ENCODE measurements around the gene ZNF358.

The ZNF358 gene

DNA sequence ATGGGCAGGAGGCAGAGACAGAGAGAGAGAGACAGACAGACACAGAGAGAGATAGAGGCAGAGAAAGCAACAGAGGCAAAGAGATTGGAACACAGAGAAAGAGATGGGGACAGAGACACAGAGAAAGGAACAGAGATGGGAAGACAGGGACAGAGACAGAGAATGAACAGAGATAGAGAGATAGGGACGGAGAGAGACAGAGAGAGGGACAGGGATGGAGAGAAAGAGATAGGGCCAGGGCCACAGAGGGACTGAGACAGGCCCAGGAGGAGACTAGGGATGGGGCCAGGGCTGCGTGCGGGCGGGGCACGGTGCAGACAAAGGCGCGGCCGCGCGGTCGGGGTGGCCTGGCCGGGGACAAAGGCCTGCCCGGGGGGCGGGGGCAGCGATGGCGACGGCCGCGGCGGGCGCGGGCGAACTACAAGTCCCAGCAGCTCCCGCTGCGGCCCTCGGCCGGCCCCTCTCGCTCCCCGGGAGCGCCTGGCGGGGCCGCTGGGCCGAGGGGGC lies at the start of gene ZNF358:
ZNF358 (plus strand) TSS at position 459 of the 507 bp plus-strand sequence. CDS start 3,140 bp downstream, outside the sequence.
- DNase-seq (ENCODE audit: low spot score) = peak; percentile 8

DNA sequence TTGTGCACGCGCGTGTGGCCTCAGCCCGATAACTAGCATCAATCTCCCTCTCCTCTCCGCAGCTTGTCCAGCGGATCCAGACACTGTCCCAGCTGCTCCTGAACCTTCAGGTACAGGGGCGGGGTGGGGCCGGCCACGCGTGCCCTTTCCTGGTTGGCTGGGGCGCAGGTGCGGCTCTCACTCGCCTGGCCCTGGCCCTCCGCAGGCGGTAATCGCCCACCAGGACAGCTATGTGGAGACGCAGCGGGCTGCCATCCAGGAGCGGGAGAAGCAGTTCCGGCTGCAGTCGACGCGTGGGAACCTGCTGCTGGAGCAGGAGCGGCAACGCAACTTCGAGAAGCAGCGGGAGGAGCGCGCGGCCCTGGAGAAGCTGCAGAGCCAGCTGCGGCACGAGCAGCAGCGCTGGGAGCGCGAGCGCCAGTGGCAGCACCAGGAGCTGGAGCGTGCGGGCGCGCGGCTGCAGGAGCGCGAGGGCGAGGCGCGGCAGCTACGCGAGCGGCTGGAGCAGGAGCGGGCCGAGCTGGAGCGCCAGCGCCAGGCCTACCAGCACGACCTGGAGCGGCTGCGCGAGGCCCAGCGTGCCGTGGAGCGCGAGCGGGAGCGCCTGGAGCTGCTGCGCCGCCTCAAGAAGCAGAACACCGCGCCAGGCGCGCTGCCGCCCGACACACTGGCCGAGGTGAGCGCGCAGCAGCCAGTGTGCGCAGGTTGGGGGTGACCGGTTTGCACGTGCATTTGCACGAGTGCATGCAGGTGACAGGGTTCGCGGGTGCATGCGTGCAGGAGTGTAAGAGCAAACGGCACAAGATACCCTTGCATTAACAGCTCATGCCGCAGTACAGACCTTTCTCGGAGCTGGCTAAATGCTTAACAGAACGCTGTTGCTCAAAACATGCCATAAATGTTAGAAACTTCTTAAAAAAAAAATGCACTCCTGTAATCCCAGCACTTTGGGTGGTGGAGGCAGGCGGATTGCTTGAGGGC lies 48.6 kb upstream of the ZNF358 start:
- no peak for DNase-seq (ENCODE audit: low spot score)

DNA sequence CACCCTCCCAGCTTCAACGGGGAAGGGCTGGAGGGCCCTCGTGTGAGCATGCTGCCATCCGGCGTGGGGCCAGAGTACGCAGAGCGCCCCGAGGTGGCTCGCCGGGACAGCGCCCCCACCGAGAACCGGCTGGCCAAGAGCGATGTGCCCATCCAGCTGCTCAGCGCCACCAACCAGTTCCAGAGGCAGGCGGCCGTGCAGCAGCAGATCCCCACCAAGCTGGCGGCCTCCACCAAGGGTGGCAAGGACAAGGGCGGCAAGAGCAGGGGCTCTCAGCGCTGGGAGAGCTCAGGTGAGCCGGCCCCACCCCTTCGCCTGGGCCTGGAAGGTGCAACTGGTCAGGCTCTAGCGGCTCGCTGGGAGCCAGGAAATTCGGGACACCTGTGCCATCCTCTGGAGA lies 47.1 kb upstream of the ZNF358 start:
- no peak for DNase-seq (ENCODE audit: low spot score)

DNA sequence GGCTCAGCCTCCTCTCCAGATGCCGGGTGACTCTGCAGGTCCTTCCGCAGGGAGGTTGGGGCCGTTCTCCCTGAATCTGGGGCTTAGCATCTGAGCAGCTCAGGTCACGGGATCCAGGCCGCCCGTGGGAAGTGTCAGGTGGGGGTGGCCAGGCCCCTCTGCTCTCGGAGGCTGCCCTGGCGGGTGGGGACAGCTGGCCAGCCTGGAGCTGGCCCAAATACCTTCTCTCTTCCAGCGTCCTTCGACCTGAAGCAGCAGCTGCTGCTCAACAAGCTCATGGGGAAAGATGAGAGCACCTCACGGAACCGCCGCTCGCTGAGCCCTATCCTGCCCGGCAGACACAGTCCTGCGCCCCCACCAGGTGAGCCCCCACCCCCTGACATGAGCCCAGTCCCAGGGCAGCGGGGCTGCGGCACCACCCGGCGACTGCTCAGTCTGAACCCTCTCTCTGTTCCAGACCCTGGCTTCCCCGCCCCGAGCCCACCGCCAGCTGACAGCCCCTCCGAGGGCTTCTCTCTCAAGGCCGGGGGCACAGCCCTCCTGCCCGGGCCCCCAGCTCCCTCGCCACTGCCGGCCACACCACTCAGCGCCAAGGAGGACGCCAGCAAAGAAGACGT lies 46.1 kb upstream of the ZNF358 start:
- no peak for DNase-seq (ENCODE audit: low spot score)

DNA sequence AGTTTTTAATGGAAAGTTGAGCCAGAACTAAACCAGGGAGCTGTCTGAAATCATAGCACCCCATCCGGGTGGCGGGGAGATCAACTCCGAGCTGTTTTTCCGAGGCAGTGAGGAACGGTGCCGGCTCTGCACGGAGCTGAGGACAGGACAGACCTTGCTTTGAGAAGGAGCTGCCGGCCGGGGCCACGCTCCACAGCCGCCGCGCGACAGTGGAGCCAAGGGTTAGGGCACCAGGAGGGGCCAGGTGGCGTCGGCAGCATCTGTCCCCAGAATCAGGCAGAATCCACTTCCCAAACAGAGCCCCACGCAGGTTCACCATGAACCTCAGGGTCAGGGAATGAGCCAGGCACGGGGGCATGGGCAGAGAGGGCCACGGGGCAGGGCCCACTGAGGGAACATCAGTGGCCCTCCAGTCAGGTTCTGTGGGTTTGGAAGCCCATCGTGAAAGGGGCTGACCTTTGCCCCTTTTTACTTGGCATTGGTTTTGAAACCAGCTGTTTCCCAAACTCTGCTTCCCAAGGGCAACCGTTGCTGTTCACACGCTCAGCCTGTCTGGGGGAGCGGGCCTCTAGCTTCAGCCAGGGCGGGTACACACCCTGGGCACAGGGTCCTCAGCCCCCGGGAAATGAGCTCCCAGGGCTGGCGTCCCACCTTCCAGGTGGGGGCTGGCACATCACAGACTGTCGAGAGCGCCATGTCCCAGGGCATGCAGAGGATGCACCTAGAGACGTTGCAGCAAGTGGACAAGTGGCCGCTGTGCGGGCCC lies 45.2 kb upstream of the ZNF358 start:
- no peak for DNase-seq (ENCODE audit: low spot score)

DNA sequence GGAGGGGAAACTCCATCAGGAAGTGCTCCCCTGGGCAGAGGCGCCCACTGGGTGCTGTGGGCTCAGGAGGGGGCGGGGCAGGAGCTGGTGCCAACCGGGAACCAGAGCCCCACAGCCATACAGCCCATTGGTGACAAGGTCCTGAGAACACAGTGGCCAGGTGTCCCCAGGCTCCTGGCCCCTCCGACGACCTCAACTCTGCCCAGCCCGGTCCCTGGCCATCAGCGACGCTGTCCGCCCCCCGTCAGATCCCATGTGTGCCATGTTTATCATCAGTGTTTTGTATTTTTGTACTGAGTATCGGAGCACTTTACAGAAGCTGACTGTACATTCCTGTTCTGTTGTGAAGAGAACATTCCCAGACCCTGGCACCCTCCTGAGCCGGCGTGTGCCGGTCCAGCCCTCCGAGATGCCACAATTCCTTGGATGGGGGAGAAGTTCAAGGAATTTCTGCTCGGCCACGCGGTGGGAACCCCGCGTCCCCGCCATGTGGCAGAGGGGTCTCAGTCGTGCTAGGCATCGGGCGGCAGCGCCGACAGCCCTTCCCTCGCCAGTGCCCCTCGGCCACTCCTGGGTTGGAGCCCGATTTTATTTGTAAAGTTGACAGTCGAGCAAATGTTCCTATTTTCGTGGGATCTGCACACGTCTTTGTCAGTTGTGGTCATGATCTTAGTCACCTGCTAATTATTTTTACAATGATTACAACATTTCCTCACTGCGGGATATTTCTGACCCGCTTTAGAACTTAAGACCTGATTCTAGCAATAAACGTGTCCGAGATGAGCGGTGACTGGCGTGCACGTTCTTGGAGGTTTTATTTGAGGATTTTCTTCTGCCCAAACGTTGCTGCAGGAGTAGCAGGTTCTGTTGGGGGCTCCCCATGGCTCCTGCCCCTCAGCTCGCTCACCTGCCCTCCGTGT lies 43.9 kb upstream of the ZNF358 start:
- DNase-seq (ENCODE audit: low spot score) = no peak

DNA sequence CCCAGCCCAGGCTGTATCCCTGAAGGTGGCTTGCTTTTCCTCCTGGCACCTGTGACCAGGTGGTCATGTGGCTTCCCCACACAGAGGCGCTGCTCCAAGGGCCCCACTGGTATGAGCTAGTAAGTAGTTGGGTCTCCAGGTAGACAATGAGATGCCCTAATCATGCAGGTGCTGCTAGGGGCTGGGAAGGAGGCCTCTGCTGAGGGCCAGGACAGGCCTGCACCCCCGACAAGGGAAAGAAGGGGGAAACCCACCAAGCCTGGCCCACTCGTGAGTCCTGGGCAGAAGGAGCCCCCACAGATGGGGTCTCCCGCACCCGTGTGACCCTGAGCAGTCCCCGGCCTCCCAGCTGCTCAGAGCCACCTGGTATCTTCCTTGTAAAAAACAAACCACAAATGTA lies 40.2 kb upstream of the ZNF358 start:
- DNase-seq (ENCODE audit: low spot score) = no peak

DNA sequence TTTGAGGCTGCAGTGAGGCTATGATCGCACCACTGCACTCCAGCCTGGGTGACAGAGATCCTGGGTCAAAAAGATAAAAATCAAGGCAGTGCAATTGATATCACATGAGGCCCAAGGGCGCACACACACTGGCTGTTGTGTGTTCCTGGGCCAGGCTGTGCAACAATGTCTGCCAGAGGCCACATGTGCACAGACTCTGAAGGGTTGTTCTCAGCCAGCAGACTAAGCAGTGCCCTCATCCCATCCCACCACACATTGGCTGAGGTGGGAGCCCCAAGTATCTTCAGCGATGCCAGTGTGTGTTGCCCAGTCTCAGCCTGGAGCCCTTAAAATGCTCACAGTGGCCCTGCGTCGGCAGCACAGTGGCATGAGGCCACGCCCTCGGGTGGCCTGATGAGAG lies 39.7 kb upstream of the ZNF358 start:
- no peak for DNase-seq (ENCODE audit: low spot score)

DNA sequence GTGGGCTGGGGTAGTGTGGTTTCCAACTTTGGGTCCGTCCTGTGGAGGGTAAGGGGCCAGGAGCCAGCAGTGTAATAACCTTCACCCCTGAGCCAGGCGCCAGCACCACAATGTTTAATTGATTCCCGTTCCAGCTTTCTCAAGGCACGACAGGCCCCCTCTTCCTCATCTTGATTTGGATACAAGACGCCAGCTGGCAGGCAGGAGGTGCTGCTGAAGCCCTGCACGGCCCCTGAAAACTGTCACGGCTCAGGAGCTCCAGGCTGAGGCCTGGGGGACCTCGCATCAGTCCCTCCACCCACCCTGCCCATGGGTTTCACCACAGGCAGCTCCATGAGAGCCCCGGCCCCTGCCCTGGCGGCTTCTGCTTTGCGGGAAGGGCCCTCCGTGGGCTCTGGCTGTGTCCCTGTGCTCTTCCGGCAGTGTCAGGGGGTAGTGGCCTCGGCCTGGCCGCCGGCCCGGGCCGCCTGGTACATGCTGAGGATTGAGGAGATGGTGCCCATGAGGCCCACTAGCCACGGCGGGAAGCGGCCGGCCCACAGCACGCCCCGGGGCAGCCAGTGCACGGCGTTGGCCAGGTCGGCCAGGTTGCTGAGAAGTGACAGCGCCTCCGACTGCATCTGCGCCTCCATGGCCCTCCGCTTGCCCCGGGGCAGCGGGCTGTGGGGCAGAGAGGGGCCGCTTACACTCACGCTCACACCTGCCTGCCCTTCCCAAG lies 39.0 kb upstream of the ZNF358 start:
- no peak for DNase-seq (ENCODE audit: low spot score)

DNA sequence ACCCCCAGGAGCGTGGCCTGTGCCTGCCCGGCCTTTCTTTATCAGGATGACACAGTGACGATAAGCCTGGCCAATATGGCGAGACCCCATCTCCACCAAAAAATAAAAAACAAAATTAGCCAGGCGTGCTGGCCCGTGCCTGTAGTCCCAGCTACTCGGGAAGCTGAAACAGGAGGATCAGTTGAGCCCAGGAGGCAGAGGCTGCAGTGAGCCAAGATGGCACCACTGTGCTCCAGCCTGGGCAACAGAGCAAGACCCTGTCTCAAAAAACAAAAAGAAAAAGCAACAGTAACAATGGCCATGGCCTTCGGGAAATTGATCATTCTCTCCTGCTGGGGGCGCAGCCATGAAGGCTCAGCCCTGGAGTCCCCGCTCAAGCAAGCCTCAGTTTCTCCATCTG lies 38.1 kb upstream of the ZNF358 start:
- no peak for DNase-seq (ENCODE audit: low spot score)

DNA sequence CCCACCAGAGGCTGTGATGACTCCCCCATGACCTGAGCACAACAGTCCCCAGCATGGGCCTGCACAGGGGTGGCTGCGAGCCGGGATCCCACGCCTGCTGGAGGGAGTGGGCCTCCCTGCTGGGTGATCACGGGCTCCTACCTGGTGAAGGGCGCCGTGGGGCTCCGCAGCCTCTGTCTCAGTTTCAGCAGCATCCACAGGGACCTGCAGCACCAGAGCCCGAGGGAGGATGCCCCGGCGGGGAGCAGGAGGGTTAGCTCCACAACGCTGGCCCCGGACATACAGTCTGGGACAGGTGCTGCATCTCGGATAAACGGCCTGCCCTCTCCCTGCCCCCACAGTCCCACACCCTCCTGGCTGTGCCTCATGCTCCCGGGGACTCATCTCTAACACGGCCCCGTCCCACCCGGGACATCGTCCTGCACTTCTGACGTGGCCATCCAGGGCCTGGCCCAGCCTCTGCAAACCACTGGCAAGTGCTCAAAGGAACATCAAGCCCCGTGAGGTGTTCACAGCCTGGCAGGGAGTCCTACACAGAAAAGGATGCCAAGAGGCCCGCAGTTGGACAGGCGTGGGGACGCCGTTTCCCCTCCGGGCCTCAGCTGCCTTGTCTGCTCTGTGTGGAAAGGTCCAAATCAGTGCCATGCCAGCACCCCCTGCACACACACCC lies 37.6 kb upstream of the ZNF358 start:
- DNase-seq (ENCODE audit: low spot score) = no peak

DNA sequence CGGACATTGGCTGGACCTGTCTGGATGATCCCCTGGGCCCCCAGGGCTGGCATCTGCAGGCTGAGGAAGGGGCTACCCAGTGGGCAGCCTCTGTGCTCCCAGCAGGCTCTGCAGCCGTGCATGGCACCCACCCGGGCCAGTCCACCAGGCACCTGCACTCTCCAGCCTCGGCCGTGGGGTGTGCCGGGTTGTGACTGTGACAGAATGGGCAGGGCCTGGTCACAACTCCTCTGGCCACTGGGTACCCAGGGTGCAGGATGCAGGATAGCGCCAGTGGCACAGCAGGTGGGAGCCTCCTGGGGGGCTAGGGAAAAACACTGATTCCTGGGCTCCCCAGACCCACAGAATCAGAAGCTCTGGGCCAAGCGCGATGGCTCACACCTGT lies 37.1 kb upstream of the ZNF358 start:
- no peak for DNase-seq (ENCODE audit: low spot score)

DNA sequence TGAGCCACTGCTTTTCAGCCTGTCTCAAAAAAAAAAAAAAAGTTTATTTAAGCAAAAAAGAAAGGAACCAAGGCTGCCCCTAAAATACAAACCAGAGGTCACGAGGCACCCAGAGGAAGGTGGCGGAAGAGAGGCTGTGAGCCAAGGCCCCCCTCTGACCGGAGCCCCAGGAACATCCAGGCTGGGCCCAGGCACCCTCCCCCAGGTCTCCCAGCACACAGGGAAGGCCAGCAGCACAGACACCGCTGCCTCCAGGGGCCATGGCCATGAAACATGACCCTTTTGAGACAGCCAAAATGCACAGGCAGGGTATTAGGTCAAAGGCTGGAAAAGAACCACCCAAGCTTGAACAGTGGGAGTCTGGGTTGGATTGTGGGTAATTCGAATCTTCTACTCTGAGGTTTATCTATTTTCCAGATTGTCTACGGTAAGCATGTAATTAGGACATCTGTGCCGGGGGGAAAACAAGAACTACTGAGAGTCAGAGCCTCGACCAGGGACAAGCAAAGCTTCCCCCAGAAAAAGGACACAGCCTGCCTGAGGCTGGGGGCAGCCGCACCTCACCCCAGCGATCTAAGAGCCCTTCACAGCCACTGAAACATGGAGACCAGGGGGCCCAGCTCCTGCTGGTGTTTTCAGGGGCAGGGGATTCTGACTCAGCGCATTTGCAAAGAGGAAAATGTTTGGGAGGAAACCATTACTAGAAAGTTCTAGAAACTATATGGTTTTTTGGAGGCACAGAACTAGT lies 35.5 kb upstream of the ZNF358 start:
- no peak for DNase-seq (ENCODE audit: low spot score)

DNA sequence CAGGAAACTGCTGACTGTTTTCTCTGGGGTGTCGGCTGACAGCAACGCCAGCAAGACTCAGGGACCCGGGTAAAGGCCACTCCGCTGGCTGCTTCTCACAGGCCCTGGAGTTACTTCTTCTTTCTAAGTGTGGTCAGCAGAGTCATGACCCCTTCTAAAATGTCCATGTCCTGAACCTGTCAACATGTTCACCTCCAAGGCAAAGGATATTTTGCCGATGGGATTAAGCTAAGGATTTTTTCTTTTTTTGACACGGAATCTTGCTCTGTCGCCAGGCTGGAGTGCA lies 35.0 kb upstream of the ZNF358 start:
- DNase-seq (ENCODE audit: low spot score) = no peak

DNA sequence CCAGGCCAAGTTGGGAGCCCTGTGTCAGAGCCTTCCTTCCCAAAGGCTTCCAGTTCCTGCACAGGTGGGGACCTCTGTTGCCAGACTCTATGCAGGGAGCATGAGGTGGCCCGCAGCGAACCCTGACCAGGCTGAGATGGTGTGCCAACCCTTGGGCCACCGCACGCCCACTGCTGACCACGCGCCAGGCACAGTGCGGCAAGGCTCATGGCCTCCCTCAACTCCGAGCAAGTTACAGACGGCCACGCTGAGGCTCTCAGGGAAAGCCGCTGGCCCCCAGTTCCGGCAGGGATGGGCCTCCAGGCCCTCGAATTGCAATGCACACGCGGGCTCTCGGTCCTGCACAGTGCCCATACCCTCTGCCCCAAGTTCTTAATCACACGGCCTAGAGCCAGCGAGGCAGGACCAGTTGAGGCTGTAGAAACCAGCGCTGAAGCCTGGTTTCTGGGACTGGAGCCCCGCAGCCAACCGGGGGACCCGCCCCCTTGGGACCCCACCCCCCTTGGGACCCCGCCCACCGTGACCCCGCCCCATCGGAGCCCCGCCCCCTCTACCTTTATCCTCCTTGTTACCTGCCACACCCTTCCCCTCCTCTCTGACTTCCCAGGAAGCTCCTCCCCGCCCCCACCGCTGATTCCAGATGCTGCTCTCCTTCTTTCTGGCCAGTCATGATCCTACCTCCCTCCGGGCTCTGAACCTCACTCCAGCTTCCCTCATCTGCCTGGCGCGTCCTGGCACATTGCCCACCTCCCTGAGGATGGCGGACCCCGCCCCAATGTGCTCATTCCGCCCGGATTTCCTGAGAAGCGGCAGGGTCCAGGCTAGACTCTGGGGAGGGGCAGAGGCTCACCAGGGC lies 33.1 kb upstream of the ZNF358 start:
- DNase-seq (ENCODE audit: low spot score) = no peak

DNA sequence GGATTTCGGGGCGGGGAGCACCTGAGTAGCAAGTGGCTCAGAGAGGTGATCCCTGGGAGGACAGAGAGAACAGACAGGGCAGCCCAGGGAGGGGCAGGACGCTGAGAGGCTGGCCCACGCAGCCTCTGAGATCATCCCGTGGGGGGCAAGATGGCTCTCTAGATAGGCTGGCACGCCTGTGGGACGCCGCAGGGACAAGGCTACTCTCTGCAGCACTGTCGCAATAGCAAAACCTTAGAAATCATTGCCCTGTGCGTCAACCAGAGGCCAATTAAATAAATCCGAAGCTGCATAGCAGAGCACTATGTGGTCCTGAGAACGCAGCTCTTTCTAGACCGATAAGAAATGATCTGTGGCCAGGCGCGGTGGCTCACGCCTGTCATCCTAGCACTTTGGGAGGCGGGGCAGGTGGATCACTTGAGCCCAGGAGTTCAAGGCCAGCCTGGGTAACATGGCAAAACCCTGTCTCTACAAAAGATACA lies 32.1 kb upstream of the ZNF358 start:
- DNase-seq (ENCODE audit: low spot score) = no peak

DNA sequence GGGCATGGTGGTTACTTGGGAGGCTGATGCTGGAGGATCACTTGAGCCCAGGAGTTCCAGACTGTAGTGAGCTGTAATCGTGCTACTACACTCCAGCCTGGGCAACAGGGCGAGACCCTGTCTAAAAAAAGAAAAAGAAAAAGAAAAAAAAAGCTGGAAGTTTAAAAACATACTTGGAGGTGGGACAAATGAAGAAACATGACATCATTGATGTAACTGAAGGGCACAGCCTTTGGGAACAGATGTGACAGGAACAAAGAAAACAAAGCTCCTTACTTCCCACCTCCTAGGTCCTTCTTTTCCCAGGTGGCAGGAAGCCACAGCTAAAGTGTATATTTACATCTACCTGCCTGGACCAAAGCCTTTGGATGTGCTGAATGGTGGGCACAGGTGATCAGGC lies 29.0 kb upstream of the ZNF358 start:
- no peak for DNase-seq (ENCODE audit: low spot score)

DNA sequence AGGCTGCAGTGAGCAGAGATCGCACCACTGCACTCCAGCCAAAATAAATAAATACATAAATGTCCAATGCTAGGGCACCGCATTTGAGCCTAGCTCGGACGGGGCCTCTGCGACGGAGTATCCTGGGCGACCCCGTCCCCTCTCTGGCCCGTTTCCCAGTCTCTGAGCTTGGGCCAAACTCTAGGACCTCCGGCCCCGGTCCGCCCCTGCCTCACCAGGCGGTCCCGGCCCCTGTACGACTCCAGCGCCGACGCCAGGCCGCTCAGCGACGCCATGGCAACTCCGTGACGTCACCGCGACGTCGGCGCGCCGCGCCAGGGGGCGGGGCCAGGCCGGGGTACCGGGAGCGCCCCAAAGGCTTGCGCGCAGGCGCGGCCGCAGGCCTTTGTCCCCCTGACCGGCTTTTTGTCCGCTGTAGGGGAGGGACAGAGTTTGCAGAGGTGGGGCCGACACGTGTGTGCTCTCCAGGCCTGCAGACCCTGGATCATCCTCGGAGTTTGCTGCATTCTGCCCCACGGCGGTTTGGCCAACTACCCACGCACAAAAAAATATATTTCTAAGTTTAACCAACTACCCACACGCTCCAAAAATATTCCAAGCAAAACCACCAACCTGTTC lies 27.1 kb upstream of the ZNF358 start, which contains the start of gene PEX11G:
PEX11G (minus strand) TSS at position 300 of the 618 bp plus-strand sequence; CDS start at position 275, 25 bp downstream.
- peak; percentile 88 for DNase-seq (ENCODE audit: low spot score)
